ENCODE data around the gene GNAT1. TPM values are rescaled to one million over a fixed set of nuclear protein-coding genes. Genes with fewer than 3 reads are reported as not detected.

GNAT1 gene
- total and polyA plus RNA-seq, 2 of the 13 experiments (the other 11 are each of a cell fraction or from before 2014, with no cell fraction given) = 0.15 TPM; not detected in 1

DNA sequence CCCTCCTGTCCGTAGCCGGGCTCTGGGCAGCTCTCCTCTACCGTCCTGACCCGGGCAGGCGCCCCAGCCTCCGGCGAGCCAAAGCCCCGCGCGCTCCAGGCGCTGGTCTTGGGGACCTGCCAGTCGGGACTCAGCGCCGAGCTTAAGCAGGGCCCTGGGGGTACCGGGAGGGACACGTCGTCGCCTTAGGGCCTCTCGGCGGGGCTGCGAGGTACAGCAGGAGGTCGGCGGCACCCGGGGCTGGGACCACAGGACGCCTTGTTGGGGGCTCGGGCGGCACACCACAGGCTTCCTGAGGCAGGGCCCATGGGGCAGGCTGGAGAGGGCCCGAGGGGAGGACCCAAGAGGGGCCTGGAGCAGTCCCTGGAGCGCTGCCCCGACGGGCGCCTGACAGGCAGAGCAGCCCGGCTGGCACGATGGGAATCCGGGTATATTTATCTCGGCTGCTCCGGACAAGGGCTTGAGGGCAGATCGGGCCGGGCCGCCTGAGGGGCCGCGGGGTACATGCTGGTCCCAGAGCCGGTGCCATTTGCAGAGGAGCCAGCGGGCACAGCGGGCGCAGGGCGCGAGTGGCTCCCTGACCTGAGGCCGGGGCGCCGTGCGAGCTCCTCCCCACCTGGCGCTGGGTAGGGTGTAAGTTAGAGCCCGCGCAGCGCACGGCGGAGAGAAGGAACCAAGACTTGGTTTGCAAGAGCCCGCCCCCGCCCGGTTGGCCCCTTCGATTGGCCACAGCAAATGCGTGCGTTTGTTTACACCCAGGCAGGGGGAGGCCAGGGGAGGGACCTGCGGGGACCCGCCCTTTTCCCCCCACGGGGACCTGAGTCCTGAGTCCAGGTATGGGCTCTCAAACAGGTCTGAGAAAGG lies 14.2 kb downstream of the GNAT1 start (continued):
- TF ChIP-seq ZBTB43 (CRISPR knock-in tag; conservative IDR thresholded peaks at IDR 0.05) = 0 out of 2 replicates have a peak, but pooled peaks have one; percentile 10
- TF ChIP-seq ATF3 (CRISPR knock-in tag; IDR thresholded peaks at IDR 0.05) = no peak; the same call in 1 of the 2 replicates
- peak; percentile 32; the same call in 1 of the 2 replicates for TF ChIP-seq MTF1 (CRISPR knock-in tag; IDR thresholded peaks at IDR 0.05)
- TF ChIP-seq ZNF124 (CRISPR knock-in tag; IDR thresholded peaks at IDR 0.05) = no peak
- no peak for TF ChIP-seq ZNF326 (CRISPR knock-in tag; IDR thresholded peaks at IDR 0.05; ENCODE audit: borderline replicate concordance)
- no peak for TF ChIP-seq CHD4 (IDR thresholded peaks at IDR 0.05; ENCODE audit: borderline replicate concordance, low read length)
- TF ChIP-seq, protein P1, sequence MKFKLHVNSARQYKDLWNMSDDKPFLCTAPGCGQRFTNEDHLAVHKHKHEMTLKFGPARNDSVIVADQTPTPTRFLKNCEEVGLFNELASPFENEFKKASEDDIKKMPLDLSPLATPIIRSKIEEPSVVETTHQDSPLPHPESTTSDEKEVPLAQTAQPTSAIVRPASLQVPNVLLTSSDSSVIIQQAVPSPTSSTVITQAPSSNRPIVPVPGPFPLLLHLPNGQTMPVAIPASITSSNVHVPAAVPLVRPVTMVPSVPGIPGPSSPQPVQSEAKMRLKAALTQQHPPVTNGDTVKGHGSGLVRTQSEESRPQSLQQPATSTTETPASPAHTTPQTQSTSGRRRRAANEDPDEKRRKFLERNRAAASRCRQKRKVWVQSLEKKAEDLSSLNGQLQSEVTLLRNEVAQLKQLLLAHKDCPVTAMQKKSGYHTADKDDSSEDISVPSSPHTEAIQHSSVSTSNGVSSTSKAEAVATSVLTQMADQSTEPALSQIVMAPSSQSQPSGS (CRISPR knock-in tag; IDR thresholded peaks at IDR 0.05) = no peak
- no peak for TF ChIP-seq ZNF616 (CRISPR knock-in tag; IDR thresholded peaks at IDR 0.05; ENCODE audit: low read depth)
- no peak for TF ChIP-seq ZNF567 (CRISPR knock-in tag; IDR thresholded peaks at IDR 0.05; ENCODE audit: borderline replicate concordance)
- TF ChIP-seq, protein P2, sequence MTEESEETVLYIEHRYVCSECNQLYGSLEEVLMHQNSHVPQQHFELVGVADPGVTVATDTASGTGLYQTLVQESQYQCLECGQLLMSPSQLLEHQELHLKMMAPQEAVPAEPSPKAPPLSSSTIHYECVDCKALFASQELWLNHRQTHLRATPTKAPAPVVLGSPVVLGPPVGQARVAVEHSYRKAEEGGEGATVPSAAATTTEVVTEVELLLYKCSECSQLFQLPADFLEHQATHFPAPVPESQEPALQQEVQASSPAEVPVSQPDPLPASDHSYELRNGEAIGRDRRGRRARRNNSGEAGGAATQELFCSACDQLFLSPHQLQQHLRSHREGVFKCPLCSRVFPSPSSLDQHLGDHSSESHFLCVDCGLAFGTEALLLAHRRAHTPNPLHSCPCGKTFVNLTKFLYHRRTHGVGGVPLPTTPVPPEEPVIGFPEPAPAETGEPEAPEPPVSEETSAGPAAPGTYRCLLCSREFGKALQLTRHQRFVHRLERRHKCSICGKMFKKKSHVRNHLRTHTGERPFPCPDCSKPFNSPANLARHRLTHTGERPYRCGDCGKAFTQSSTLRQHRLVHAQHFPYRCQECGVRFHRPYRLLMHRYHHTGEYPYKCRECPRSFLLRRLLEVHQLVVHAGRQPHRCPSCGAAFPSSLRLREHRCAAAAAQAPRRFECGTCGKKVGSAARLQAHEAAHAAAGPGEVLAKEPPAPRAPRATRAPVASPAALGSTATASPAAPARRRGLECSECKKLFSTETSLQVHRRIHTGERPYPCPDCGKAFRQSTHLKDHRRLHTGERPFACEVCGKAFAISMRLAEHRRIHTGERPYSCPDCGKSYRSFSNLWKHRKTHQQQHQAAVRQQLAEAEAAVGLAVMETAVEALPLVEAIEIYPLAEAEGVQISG (CRISPR knock-in tag; IDR thresholded peaks at IDR 0.05) = no peak
- TF ChIP-seq ZNF446 (CRISPR knock-in tag; IDR thresholded peaks at IDR 0.05) = no peak
- TF ChIP-seq SATB2 (CRISPR knock-in tag; IDR thresholded peaks at IDR 0.05) = no peak
- no peak for TF ChIP-seq ZNF644 (CRISPR knock-in tag; IDR thresholded peaks at IDR 0.05; ENCODE audit: low read depth)
- TF ChIP-seq PRPF4 (IDR thresholded peaks at IDR 0.05; ENCODE audit: low read depth, low read length, poor library complexity, severe bottlenecking) = no peak
- TF ChIP-seq HDAC6 (IDR thresholded peaks at IDR 0.05; ENCODE audit: low read depth, low read length) = no peak
- TF ChIP-seq ZBTB21 (CRISPR knock-in tag; IDR thresholded peaks at IDR 0.05) = no peak
- TF ChIP-seq, protein P3, sequence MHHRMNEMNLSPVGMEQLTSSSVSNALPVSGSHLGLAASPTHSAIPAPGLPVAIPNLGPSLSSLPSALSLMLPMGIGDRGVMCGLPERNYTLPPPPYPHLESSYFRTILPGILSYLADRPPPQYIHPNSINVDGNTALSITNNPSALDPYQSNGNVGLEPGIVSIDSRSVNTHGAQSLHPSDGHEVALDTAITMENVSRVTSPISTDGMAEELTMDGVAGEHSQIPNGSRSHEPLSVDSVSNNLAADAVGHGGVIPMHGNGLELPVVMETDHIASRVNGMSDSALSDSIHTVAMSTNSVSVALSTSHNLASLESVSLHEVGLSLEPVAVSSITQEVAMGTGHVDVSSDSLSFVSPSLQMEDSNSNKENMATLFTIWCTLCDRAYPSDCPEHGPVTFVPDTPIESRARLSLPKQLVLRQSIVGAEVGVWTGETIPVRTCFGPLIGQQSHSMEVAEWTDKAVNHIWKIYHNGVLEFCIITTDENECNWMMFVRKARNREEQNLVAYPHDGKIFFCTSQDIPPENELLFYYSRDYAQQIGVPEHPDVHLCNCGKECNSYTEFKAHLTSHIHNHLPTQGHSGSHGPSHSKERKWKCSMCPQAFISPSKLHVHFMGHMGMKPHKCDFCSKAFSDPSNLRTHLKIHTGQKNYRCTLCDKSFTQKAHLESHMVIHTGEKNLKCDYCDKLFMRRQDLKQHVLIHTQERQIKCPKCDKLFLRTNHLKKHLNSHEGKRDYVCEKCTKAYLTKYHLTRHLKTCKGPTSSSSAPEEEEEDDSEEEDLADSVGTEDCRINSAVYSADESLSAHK (CRISPR knock-in tag; IDR thresholded peaks at IDR 0.05; ENCODE audit: borderline replicate concordance) = no peak
- peak; percentile 3; the same call in 1 of the 2 replicates for TF ChIP-seq FOXJ3 (CRISPR knock-in tag; IDR thresholded peaks at IDR 0.05; ENCODE audit: borderline replicate concordance)
- peak; percentile 98 for TF ChIP-seq SAP130 (CRISPR knock-in tag; IDR thresholded peaks at IDR 0.05; ENCODE audit: low read depth)
- no peak for TF ChIP-seq RAD51 (IDR thresholded peaks at IDR 0.05; ENCODE audit: borderline replicate concordance)
- TF ChIP-seq TRIM24 (CRISPR knock-in tag; IDR thresholded peaks at IDR 0.05) = no peak
- TF ChIP-seq KLF11 (CRISPR knock-in tag; IDR thresholded peaks at IDR 0.05) = no peak

Measured in HepG2 (cell line).